Stimulated activated naive CD4-positive, alpha-beta T cell treated with Interleukin-2 at 50 U/mL for 16 hours (primary cell): ENCODE results near the gene SRPK2.
A peak's percentile ranks its signal among the peaks of the same experiment; 100 is the strongest.
"Not testable (repeated sequence)": the region's sequence is repeated elsewhere in the genome, so short reads cannot be mapped to it uniquely, and the experiment has no call there.

Source experiments
- DNase-seq: peaks from one replicate; lab custom pipeline; 2025; lab: John Stamatoyannopoulos, UW

Gene SRPK2

DNA sequence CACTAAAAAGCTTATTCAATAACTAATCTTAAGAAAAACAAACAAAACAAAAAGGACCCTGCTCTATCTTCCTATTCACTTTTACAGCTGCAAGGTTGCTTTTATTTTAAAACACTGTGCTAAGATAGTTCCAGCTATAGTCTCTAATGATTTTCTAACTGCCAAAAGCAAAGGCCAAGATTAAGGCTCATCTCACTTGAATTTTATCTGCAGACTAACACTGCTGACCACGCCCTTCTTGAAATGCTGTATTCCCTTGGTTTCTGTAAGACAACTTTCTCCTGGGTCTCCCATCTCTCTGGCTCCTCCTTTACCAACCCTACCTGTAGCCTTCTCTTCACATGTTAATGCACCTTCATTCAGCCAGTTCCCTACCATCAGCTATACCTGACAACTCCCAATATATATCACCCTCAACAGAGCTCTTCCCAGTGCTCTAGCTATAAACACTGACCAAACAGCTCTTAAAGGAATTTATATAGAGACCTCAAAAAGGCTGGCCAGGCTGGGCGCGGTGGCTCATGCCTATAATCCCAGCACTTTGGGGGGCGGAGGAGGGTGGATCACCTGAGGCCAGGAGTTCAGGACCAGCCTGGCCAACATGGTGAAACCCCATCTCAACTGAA lies 11.7 kb downstream of the SRPK2 start:
- DNase-seq: no peak

DNA sequence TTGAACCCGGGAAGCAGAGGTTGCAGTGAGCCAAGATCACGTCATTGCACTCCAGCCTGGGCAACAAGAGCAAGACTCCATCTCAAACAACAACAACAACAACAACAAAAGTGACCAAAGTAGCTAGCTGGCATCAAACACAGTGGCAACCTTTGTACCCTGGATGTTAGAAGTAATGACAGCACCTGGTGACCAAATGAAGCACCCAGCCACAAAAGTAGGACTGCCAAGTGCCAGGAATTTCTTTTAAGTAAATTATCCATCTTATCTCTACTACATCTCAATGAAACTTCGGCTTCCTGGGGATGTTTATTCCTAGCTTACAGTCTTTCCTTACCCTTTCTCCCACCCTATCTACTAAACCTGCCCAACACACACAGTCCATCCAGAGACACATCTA lies 18.8 kb downstream of the SRPK2 start:
- no peak for DNase-seq

- DNase-seq: no peak
Measured at GRCh38 chr7:105367458-105367857, 21.3 kb downstream of the SRPK2 start.

DNA sequence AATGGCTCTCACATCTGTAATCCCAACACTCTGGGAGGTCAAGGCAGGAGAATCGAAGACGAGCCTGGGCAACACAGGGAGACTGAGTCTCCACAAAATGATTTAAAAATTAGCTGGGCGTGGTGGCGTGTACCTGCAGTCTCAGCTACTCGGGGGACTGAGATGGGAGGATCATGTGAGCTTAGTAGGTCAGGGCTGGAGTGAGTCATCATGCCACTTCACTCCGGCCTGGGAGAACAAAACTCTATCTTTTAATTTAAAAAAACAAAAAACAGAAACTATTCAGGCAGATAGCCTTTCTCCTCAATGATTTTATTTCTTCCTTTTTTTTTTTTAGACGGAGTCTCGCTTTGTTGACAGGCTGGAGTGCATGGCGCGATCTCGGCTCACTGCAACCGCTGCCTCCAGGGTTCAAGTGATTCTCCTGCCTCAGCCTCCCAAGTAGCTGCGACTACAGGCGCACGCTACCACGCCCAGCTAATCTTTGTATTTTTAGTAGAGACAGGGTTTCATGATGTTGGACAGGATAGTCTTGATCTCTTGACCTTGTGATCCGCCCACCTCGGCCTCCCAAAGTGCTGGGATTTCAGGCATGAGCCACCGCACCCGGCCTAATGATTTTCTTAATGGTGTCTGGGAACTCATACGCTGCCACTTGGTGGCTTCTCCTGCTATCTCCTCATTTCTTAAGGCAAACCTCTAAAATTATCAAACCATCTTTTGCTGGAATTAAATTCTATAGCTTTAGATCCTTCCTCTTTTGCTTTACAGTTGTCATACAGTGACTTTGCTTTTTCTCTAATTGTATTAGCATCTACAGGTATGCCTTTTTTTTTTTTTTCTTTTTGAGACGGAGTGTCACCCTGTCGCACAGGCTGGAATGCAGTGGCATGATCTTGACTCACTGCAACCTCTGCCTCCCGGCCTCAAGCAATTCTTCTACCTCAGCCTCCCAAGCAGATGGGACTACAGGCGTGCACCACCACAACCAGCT lies 22.9 kb downstream of the SRPK2 start:
- DNase-seq: no peak

GRCh38 chr7:105364684-105365083 lies 24.0 kb downstream of the SRPK2 start:
- DNase-seq: no peak

DNA sequence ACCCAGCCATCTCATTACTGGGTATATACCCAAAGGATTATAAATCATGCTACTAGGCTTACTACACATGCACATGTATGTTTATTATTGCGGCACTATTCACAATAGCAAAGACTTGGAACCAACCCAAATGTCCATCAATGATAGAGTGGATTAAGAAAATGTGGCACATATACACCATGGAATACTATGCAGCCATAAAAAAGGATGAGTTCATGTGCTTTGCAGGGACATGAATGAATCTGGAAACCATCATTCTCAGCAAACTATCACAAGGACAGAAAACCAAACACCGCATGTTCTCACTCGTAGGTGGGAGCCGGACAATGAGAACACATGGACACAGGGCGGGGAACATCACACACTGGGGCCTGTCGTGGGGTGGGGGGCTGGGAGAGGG lies 25.1 kb downstream of the SRPK2 start:
- not testable (repeated sequence) for DNase-seq

DNA sequence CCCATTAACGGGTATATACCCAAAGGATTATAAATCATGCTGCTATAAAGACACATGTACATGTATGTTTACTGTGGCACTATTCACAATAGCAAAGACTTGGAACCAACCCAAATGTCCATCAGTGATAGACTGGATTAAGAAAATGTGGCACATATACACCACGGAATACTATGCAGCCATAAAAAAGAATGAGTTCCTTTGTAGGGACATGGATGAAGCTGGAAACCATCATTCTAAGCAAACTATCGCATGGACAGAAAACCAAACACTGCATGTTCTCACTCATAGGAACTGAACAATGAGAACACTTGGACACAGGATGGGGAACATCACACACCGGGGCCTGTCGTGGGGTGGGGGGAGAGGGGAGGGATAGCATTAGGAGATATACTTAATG lies 26.0 kb downstream of the SRPK2 start:
- DNase-seq: not testable (repeated sequence)

DNA sequence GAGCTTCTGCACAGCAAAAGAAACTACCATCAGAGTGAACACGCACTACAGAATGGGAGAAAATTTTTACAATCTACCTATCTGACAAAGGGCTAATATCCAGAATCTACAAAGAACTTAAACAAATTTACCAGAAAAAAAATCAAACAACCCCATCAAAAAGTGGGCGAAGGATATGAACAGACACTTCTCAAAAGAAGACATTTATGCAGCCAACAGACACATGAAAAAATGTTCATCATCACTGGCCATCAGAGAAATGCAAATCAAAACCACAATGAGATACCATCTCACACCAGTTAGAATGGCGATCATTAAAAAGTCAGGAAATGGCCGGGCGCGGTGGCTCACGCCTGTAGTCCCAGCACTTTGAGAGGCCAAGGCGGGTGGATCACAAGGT lies 26.7 kb downstream of the SRPK2 start:
- not testable (repeated sequence) for DNase-seq

DNA sequence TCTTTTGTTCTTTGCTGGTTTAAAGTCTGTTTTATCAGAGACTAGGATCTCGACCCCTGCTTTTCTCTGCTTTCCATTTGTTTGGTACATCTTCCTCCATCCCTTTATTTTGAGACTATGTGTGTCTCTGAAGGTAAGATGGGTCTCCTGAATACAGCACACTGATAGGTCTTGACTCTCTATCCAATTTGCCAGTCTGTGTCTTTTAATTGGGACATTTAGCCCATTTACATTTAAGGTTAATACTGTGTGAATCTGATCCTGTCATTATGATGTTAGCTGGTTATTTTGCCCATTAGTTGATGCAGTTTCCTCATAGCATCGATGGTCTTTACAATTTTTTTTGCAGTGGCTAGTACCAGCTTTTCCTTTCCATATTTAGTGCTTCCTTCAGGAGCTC lies 28.6 kb downstream of the SRPK2 start:
- not testable (repeated sequence) for DNase-seq

DNA sequence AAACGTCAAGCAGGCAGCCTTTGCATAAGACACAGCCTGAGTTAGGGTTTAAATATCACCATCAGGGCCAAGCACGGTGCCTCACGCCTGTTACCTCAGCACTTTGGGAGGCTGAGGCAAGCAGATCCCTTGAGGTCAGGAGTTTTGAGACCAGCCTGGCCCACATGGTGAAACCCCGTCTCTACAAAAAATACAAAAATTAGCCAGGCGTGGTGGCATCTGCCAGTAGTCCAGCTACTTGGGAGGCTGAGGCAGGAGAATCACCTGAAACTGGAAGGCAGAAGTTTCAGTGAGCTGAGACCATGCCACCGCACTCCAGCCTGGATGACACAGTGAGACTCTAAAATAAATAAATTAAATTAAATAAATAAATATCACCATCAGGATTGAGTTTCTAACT lies 33.0 kb downstream of the SRPK2 start:
- no peak for DNase-seq

DNA sequence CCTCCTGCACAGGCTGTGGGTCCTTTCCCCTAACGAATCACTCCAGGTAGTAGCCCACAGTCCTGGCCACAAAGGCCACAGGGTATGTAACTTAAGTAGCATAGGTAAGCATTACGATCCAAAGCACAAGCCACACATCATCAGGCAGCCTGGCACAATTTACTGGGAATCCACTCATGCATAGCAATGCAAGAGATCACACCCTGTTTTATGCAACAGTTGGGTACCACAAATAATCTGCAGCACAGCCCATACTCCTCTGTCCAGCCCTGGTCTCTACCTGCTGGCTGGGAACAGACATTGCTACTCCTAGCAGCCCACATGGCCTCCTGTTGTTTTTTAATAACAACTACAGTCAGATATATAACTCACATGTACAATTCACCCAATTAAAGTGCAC lies 34.3 kb downstream of the SRPK2 start:
- no peak for DNase-seq

GRCh38 chr7:105353752-105354328 lies 34.9 kb downstream of the SRPK2 start:
- DNase-seq: no peak

GRCh38 chr7:105352901-105353668 lies 35.6 kb downstream of the SRPK2 start:
- no peak for DNase-seq

- peak; percentile 45 for DNase-seq
Measured at GRCh38 chr7:105352018-105352612, 36.6 kb downstream of the SRPK2 start.

DNA sequence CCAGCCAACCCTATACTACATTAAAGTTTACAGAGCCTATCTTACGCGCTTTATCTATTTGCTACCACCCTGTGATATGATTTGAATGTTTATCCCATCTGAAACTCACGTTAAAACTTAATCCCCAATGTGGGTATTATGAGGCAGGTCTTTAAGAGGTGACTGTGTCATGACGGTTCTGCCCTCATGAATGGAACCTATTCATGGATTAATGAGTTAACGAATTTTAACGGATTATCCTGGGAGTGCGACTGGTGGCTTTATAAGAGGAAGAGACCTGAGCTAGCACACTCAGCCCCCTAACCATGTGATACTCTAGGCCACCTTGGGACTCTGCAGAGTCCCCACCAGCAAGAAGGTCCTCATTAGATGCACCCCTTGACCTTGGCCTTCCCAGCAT lies 37.8 kb downstream of the SRPK2 start:
- DNase-seq: no peak

- DNase-seq: not testable (repeated sequence)
Measured at GRCh38 chr7:105348177-105348576, 40.5 kb downstream of the SRPK2 start.

- DNase-seq: no peak
Measured at GRCh38 chr7:105346593-105347322, 42.0 kb downstream of the SRPK2 start.

GRCh38 chr7:105346138-105346537 lies 42.6 kb downstream of the SRPK2 start:
- no peak for DNase-seq

DNA sequence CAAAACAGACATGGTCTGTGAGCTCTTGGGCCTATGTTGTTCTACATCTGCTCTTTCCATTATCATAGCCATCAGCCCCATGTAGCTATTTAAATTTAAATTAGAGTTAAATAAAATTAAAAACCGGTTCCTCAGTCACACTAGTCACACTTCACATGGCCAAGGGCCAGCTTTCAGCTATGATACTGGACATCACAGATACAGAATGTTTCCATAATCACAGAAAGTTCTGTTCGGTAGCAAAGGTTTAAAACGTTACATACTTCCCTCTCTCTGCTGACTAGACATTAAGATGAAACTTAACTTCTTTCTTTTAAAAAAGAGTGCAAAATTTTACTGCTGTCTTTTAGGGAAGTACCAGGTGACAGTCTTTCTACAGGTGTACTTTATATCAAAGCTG lies 43.0 kb downstream of the SRPK2 start:
- DNase-seq: no peak

DNA sequence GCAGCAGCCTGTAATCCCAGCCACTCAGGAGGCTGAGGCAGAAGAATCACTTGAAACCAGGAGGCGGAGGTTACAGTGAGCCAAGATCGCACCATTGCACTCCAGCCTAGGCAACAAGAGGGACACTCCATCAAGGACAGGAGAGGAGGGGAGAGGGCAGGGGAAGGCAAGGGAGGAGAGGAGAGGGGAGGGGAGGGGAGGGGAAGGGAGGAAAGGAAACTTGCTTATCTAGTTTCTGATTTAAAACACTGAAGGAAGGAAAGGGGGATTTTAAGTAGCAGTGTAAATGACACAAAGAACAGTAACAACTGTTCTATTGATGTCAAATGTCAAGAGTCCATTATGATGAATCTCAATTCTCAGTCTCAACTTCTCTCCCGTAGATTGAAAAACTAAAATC lies 43.7 kb downstream of the SRPK2 start:
- DNase-seq: no peak
